ENCODE results near the gene IMPA2. TPM values are rescaled to one million over a fixed set of nuclear protein-coding genes. Genes with fewer than 3 reads are reported as not detected.

Gene IMPA2
- total RNA-seq, 1 donor from 2014 or later: 10.9 TPM

DNA sequence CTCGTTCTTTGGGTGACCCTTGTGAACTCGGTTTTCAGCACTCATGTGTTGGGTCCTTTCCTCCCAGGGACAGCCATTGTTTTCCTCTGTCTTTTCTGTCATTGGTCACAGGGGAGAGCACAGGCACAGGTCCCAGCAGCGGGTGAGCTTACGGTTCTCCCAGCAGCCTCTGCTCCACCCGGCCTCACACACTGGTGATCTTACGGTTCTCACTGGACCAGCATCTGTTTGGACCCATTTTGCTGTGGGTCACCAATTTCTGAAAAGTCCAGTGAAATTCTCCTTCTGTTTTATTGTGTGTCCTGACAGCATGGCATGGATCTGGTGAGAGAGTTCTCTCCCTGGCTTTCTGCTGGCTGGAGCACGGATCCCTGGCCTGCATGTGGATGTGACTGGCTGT lies 62.5 kb downstream of the IMPA2 start:
- H3K36me3 Mint-ChIP-seq (ENCODE audit: low read depth): no peaks in the 10 kb centered on the region
- no peak overlapping the region for H3K27ac Mint-ChIP-seq (ENCODE audit: unreplicated experiment)
- H3K27me3 Mint-ChIP-seq (ENCODE audit: low read depth): no peaks in the 10 kb centered on the region
- H3K4me1 Mint-ChIP-seq (ENCODE audit: low read depth): peaks cover 24% of the 10 kb centered on the region
- no peak for TF ChIP-seq CTCF (IDR thresholded peaks at IDR 0.05)
- no peak for DNase-seq (ENCODE audit: low spot score)
- H3K4me3 Mint-ChIP-seq (ENCODE audit: unreplicated experiment): no peak overlapping the region
- no peaks in the 10 kb centered on the region for H3K9me3 Mint-ChIP-seq (ENCODE audit: low read depth)

DNA sequence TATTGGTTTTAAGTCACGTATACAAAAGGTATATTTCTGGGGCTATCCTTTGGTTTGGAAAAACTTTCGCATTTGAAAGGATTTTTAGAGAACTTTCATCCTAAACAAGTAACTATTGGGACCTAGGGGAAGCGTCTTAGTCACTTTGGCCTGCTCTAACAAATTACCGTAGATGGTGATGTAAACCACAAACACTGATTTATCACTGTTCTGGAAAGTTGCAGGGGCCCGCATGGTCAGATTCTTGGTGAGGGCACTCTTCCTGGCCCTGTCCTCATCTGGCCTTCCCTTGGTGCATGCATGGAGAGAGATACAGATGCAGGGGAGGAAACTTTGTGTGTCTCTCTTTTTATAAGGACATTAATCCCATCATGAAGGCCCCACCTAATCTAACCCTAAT lies 63.3 kb downstream of the IMPA2 start:
- Mint-ChIP-seq H3K27me3 (ENCODE audit: low read depth) (no peaks in the 10 kb centered on the region), H3K9me3 (ENCODE audit: low read depth) (no peaks in the 10 kb centered on the region), H3K4me1 (ENCODE audit: low read depth) (peaks cover 29% of the 10 kb centered on the region), H3K27ac (ENCODE audit: unreplicated experiment) (no peak overlapping the region), H3K36me3 (ENCODE audit: low read depth) (no peaks in the 10 kb centered on the region), H3K4me3 (ENCODE audit: unreplicated experiment) (no peak overlapping the region)
- DNase-seq (ENCODE audit: low spot score): no peak
- TF ChIP-seq CTCF (IDR thresholded peaks at IDR 0.05): no peak

- H3K4me1 Mint-ChIP-seq (ENCODE audit: low read depth): peaks cover 39% of the 10 kb centered on the region
- H3K36me3 Mint-ChIP-seq (ENCODE audit: low read depth): no peaks in the 10 kb centered on the region
- no peak overlapping the region for H3K4me3 Mint-ChIP-seq (ENCODE audit: unreplicated experiment)
- no peaks in the 10 kb centered on the region for H3K27me3 Mint-ChIP-seq (ENCODE audit: low read depth)
- H3K9me3 Mint-ChIP-seq (ENCODE audit: low read depth): no peaks in the 10 kb centered on the region
- no peak for TF ChIP-seq CTCF (IDR thresholded peaks at IDR 0.05)
- DNase-seq (ENCODE audit: low spot score): no peak
- no peak overlapping the region for H3K27ac Mint-ChIP-seq (ENCODE audit: unreplicated experiment)
Measured at GRCh38 chr18:12046046-12046750, 64.9 kb downstream of the IMPA2 start.

- H3K36me3 Mint-ChIP-seq (ENCODE audit: low read depth): no peaks in the 10 kb centered on the region
- no peak for TF ChIP-seq CTCF (IDR thresholded peaks at IDR 0.05)
- H3K9me3 Mint-ChIP-seq (ENCODE audit: low read depth): no peaks in the 10 kb centered on the region
- H3K4me3 Mint-ChIP-seq (ENCODE audit: unreplicated experiment): peak overlapping the region; percentile 25
- no peaks in the 10 kb centered on the region for H3K27me3 Mint-ChIP-seq (ENCODE audit: low read depth)
- peaks cover 39% of the 10 kb centered on the region for H3K4me1 Mint-ChIP-seq (ENCODE audit: low read depth)
- no peak overlapping the region for H3K27ac Mint-ChIP-seq (ENCODE audit: unreplicated experiment)
- DNase-seq (ENCODE audit: low spot score): no peak
Measured at GRCh38 chr18:12046751-12047335, 65.5 kb downstream of the IMPA2 start.

GRCh38 chr18:12048010-12048826 lies 66.9 kb downstream of the IMPA2 start:
- H3K4me3 Mint-ChIP-seq (ENCODE audit: unreplicated experiment): peak overlapping the region; percentile 61
- peak overlapping the region; percentile 93 for H3K27ac Mint-ChIP-seq (ENCODE audit: unreplicated experiment)

More at GRCh38 chr18:12048010-12048826, 66.9 kb downstream of the IMPA2 start:
- H3K4me1 Mint-ChIP-seq (ENCODE audit: low read depth): peaks cover 48% of the 10 kb centered on the region
- no peak for DNase-seq (ENCODE audit: low spot score)
- no peaks in the 10 kb centered on the region for H3K9me3 Mint-ChIP-seq (ENCODE audit: low read depth)
- H3K27me3 Mint-ChIP-seq (ENCODE audit: low read depth): no peaks in the 10 kb centered on the region
- H3K36me3 Mint-ChIP-seq (ENCODE audit: low read depth): no peaks in the 10 kb centered on the region
- TF ChIP-seq CTCF (IDR thresholded peaks at IDR 0.05): no peak

All from chondrocyte (in vitro differentiated cells).